ENCODE data around the gene MYB. TPM values are rescaled to one million over a fixed set of nuclear protein-coding genes. Genes with fewer than 3 reads are reported as not detected.

MYB gene
- total RNA-seq, 1 experiment from 2014 or later, result 3.7 TPM

DNA sequence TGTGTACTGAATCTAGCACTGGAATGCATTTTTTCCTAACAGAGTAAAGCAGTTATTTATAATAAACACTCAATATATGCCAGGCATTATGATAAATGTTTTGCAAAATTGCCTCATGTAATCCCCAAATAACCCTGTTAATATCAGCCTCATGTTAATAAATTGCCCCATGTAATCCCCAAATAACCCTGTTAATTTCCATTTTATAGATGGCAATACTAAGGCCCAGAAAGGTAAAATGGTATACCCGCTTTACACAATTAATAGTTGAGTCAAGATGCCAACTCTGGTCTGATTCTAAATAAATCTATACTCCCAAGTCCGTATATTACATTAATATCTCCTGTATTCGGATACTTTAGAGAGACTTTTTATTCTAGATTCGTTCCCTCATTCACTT lies 6.3 kb downstream of the MYB start:
- Histone ChIP-seq H3K9ac (ENCODE audit: low read length) (no peak overlapping the region), H3K4me1 (ENCODE audit: control insufficient read depth in 1 of 2, insufficient read depth in 2 of 2, low read length in 2 of 2) (peaks cover 0 to 21% of the 10 kb centered on the region in 2 experiments; a peak in 2 of 4 replicates), H3K9me2 (ENCODE audit: insufficient read depth) (no peaks in the 10 kb centered on the region), H3K27ac (ENCODE audit: low read depth, low read length) (no peak overlapping the region), H3K79me2 (ENCODE audit: insufficient read depth, low read length) (no peaks in the 10 kb centered on the region), H3K4me3 (replicated peaks in 1 of 2; ENCODE audit: low read depth in 1 of 2, low read length in 2 of 2) (no peak overlapping the region), H4K20me1 (ENCODE audit: insufficient read depth) (no peaks in the 10 kb centered on the region), H3K9me3 (ENCODE audit: control insufficient read depth in 1 of 2, insufficient read depth in 1 of 2, low read depth in 1 of 2, low read length in 2 of 2) (no peaks in the 10 kb centered on the region), H3K4me2 (ENCODE audit: low read length) (no peak overlapping the region), H3K27me3 (ENCODE audit: insufficient read depth, low read length) (no peaks in the 10 kb centered on the region), H3K36me3 (ENCODE audit: control insufficient read depth in 1 of 2, insufficient read depth in 2 of 2, low read length in 2 of 2) (no peaks in the 10 kb centered on the region), H2AFZ (ENCODE audit: low read depth, low read length, poor library complexity, severe bottlenecking) (no peak overlapping the region)
- ATAC-seq (no peak), DNase-seq (ENCODE audit: low read depth, low spot score) (no peak)
- RAD21 ChIA-PET (ENCODE audit: low non-redundant PET in 1 of 2, low total read pairs in 2 of 2, uncharacterized antibody in 2 of 2, unreplicated experiment in 2 of 2), result no interaction called here
- TF ChIP-seq EZH2phosphoT487 (IDR thresholded peaks at IDR 0.05; ENCODE audit: borderline replicate concordance) (no peak), RAD21 (IDR thresholded peaks at IDR 0.05; ENCODE audit: low read depth) (no peak), TCF7L2 (IDR thresholded peaks at IDR 0.05; ENCODE audit: borderline replicate concordance, extremely low read depth, insufficient read depth, insufficient read length) (no peak), CBX3 (IDR thresholded peaks at IDR 0.05; ENCODE audit: low read depth) (no peak), EZH2 (IDR thresholded peaks at IDR 0.05) (no peak), SIN3A (IDR thresholded peaks at IDR 0.05; ENCODE audit: low read depth) (no peak), EGR1 (IDR thresholded peaks at IDR 0.05; ENCODE audit: low read depth) (no peak), JUND (IDR thresholded peaks at IDR 0.05) (no peak), CEBPB (IDR thresholded peaks at IDR 0.05; ENCODE audit: low read depth) (no peak), YY1 (IDR thresholded peaks at IDR 0.05; ENCODE audit: extremely low read depth, insufficient replicate concordance, low read depth, low read length) (no peak), ZFX (IDR thresholded peaks at IDR 0.05) (no peak), ZNF274 (IDR thresholded peaks at IDR 0.05; ENCODE audit: low read depth, low read length) (no peak), POLR2A (IDR thresholded peaks at IDR 0.05; ENCODE audit: borderline replicate concordance, extremely low read depth, insufficient read depth, insufficient read length) (no peak)
- TF ChIP-seq, protein P1, sequence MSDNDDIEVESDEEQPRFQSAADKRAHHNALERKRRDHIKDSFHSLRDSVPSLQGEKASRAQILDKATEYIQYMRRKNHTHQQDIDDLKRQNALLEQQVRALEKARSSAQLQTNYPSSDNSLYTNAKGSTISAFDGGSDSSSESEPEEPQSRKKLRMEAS (IDR thresholded peaks at IDR 0.05), result no peak
- TF ChIP-seq, protein P2, sequence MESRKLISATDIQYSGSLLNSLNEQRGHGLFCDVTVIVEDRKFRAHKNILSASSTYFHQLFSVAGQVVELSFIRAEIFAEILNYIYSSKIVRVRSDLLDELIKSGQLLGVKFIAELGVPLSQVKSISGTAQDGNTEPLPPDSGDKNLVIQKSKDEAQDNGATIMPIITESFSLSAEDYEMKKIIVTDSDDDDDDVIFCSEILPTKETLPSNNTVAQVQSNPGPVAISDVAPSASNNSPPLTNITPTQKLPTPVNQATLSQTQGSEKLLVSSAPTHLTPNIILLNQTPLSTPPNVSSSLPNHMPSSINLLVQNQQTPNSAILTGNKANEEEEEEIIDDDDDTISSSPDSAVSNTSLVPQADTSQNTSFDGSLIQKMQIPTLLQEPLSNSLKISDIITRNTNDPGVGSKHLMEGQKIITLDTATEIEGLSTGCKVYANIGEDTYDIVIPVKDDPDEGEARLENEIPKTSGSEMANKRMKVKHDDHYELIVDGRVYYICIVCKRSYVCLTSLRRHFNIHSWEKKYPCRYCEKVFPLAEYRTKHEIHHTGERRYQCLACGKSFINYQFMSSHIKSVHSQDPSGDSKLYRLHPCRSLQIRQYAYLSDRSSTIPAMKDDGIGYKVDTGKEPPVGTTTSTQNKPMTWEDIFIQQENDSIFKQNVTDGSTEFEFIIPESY (IDR thresholded peaks at IDR 0.05; ENCODE audit: extremely low read depth, insufficient replicate concordance, low read length), result no peak
- TF ChIP-seq, protein P3, sequence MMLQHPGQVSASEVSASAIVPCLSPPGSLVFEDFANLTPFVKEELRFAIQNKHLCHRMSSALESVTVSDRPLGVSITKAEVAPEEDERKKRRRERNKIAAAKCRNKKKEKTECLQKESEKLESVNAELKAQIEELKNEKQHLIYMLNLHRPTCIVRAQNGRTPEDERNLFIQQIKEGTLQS (IDR thresholded peaks at IDR 0.05), result no peak
- TF ChIP-seq, protein P4, sequence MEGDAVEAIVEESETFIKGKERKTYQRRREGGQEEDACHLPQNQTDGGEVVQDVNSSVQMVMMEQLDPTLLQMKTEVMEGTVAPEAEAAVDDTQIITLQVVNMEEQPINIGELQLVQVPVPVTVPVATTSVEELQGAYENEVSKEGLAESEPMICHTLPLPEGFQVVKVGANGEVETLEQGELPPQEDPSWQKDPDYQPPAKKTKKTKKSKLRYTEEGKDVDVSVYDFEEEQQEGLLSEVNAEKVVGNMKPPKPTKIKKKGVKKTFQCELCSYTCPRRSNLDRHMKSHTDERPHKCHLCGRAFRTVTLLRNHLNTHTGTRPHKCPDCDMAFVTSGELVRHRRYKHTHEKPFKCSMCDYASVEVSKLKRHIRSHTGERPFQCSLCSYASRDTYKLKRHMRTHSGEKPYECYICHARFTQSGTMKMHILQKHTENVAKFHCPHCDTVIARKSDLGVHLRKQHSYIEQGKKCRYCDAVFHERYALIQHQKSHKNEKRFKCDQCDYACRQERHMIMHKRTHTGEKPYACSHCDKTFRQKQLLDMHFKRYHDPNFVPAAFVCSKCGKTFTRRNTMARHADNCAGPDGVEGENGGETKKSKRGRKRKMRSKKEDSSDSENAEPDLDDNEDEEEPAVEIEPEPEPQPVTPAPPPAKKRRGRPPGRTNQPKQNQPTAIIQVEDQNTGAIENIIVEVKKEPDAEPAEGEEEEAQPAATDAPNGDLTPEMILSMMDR (IDR thresholded peaks at IDR 0.05 in 2 of 3, conservative IDR thresholded peaks at IDR 0.05 in 1 of 3; ENCODE audit: borderline replicate concordance in 1 of 3, insufficient read depth in 1 of 3, low read depth in 2 of 3, low read length in 2 of 3), result no peak
- BruUV-seq (replicated peaks), result no TSS peak
- intact Hi-C loops (cut with micrococcal nuclease), result no loop called here
- POLR2A ChIA-PET, result no interaction called here
- CTCF ChIA-PET, result no interaction called here
